GM23338 (cell line): ENCODE measurements around the gene SCN4B. TPM values are rescaled to one million over a fixed set of nuclear protein-coding genes. Genes with fewer than 3 reads are reported as not detected.

Source experiments
- ATAC-seq: fragments of 200-7000 bp; cut with Tn5 transposase; 3 replicates; pipeline ENCODE4 v1.9.1; 2020
- DNase-seq: peaks from one replicate; pipeline ENCODE4 v3.0.0-alpha.2; 2015; ENCODE audit warnings: low spot score
- H2AFZ ChIP-seq: fragments of 200-600 bp; sonication (generic); 2 replicates; pipeline ENCODE4 v1.8.0; 2016; ENCODE audit warnings: antibody characterized with exemption, mild to moderate bottlenecking, moderate library complexity
- H3F3A ChIP-seq: fragments of 200-600 bp; sonication (generic); replicated peaks from 2 replicates; pipeline ENCODE4 v1.8.0; 2017; ENCODE audit warnings: antibody characterized with exemption, mixed run types, low read depth
- H3K27ac ChIP-seq: fragments of 200-600 bp; sonication (generic); 2 replicates; pipeline ENCODE4 v1.6.1; 2016; ENCODE audit warnings: low read depth
- H3K27me3 ChIP-seq: fragments of 200-600 bp; sonication (generic); 2 replicates; pipeline ENCODE4 v1.8.0; 2016; ENCODE audit warnings: mild to moderate bottlenecking, mixed run types, moderate library complexity; ENCODE audit not compliant: insufficient read depth
- H3K36me3 ChIP-seq: fragments of 200-600 bp; sonication (generic); 2 replicates; pipeline ENCODE4 v1.8.0; 2016; ENCODE audit warnings: mild to moderate bottlenecking; ENCODE audit not compliant: insufficient read depth
- H3K4me1 ChIP-seq: fragments of 200-600 bp; sonication (generic); 2 replicates; pipeline ENCODE4 v1.8.0; 2016; ENCODE audit warnings: mild to moderate bottlenecking, moderate library complexity; ENCODE audit not compliant: insufficient read depth
- H3K4me2 ChIP-seq: fragments of 200-600 bp; sonication (generic); 2 replicates; pipeline ENCODE4 v1.7.1; 2017; ENCODE audit warnings: mixed run types
- H3K4me3 ChIP-seq: fragments of 200-600 bp; sonication (generic); 2 replicates; pipeline ENCODE4 v1.6.1; 2016; ENCODE audit warnings: mixed run types
- H3K79me2 ChIP-seq: fragments of 200-600 bp; sonication (generic); replicated peaks from 2 replicates; pipeline ENCODE4 v1.8.0; 2017; ENCODE audit warnings: mild to moderate bottlenecking; ENCODE audit not compliant: insufficient read depth
- H3K9me2 ChIP-seq: fragments of 200-600 bp; sonication (generic); 2 replicates; pipeline ENCODE4 v1.8.0; 2017; ENCODE audit not compliant: insufficient read depth
- H4K20me1 ChIP-seq: fragments of 200-600 bp; sonication (generic); replicated peaks from 2 replicates; pipeline ENCODE4 v1.8.0; 2017; ENCODE audit warnings: mild to moderate bottlenecking; ENCODE audit not compliant: insufficient read depth
- H3K27ac Mint-ChIP-seq: 2 replicates; pipeline ENCODE4 v1.8.0; 2020; ENCODE audit warnings: inconsistent platforms, mild to moderate bottlenecking, moderate library complexity, mixed read lengths
- H3K27me3 Mint-ChIP-seq: 3 replicates; pipeline ENCODE4 v1.8.0; 2022; ENCODE audit warnings: low read depth, mild to moderate bottlenecking, moderate library complexity, mixed read lengths, inconsistent platforms; ENCODE audit not compliant: insufficient read depth, poor library complexity
- H3K36me3 Mint-ChIP-seq: 3 replicates; pipeline ENCODE4 v1.8.0; 2021; ENCODE audit warnings: low read depth, mild to moderate bottlenecking, inconsistent platforms, moderate library complexity, mixed read lengths
- H3K4me1 Mint-ChIP-seq: 3 replicates; pipeline ENCODE4 v1.8.0; 2020; ENCODE audit warnings: mild to moderate bottlenecking, inconsistent platforms, mixed read lengths
- H3K4me3 Mint-ChIP-seq: 3 replicates; pipeline ENCODE4 v1.8.0; 2021; ENCODE audit warnings: moderate library complexity, mild to moderate bottlenecking, inconsistent platforms, mixed read lengths
- H3K9me3 Mint-ChIP-seq: 3 replicates; pipeline ENCODE4 v1.8.0; 2020; ENCODE audit warnings: moderate library complexity, mild to moderate bottlenecking, inconsistent platforms, mixed read lengths
- CREB1 ChIP-seq: fragments of 250-450 bp; sonication (Bioruptor Pico); IDR thresholded peaks from 2 replicates; pipeline ENCODE4 v1.5.0; 2020; ENCODE audit warnings: low read depth, mild to moderate bottlenecking, moderate library complexity
- ZNF331 ChIP-seq: fragments of 250-450 bp; sonication (Bioruptor Pico); IDR thresholded peaks from 2 replicates; pipeline ENCODE4 v1.5.0; 2020; ENCODE audit warnings: low read depth, mild to moderate bottlenecking, moderate library complexity
- polyA plus RNA-seq: library from polyadenylated mRNA; unstranded; fragments of >200 nt; fragmentation: Nextera tagmentation; extraction: Ambion mirVana; gene quantifications from 2 replicates; pipeline ENCODE4 v1.2.1, GENCODE V29; 2016
- total RNA-seq: library from RNA; depleted of rRNA; stranded (reverse); fragments of >200 nt; shearing (Covaris generic); gene quantifications from 2 replicates; pipeline ENCODE4 v1.2.3, GENCODE V29; 2014
- TF ChIP-seq, protein P1 (sequence below): fragments of 250-450 bp; sonication (Bioruptor Pico); IDR thresholded peaks from 2 replicates; pipeline ENCODE4 v1.5.0; 2020; ENCODE audit warnings: mild to moderate bottlenecking, moderate library complexity
- TF ChIP-seq, protein P2 (sequence below), 2 experiments: fragments of 200-600 bp in 1 of 2; sonication (generic) in 1 of 2; conservative IDR thresholded peaks; 2 replicates each; pipeline versions ENCODE4 v1.5.1 to v1.6.1; 2016 to 2017; ENCODE audit warnings: antibody characterized with exemption in 2 of 2, low read depth in 2 of 2, mild to moderate bottlenecking in 2 of 2, moderate library complexity in 1 of 2
- TF ChIP-seq, protein P3 (sequence below): IDR thresholded peaks from one replicate; pipeline ENCODE4 v1.6.1; 2018; ENCODE audit warnings: antibody characterized with exemption; ENCODE audit not compliant: unreplicated experiment

The SCN4B gene
- total and polyA plus RNA-seq, 2 experiments from 2014 or later: 0.45 to 3.0 TPM

DNA sequence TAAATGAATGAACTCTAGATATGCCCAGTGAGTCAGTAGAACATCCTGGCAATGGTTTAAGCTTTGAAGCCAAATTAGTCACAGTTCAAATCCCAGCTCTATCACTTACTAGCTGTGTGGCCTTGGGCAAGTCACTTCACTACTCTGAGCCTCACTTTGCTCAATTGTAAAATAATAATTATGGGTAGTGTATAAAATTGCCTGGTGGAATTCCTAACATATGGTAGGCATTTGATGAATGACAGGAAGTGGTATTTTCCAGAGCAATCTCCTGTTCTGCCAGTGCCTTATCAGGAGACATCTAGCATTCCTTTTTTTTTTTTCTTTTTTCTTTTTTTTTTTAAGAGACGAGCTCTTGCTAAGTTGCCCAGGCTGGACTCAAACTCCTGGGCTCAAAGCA lies 13.0 kb downstream of the SCN4B start (continued):
- TF ChIP-seq ZNF331 (CRISPR knock-in tag) (no peak), CREB1 (CRISPR knock-in tag) (no peak)
- TF ChIP-seq, protein P1, sequence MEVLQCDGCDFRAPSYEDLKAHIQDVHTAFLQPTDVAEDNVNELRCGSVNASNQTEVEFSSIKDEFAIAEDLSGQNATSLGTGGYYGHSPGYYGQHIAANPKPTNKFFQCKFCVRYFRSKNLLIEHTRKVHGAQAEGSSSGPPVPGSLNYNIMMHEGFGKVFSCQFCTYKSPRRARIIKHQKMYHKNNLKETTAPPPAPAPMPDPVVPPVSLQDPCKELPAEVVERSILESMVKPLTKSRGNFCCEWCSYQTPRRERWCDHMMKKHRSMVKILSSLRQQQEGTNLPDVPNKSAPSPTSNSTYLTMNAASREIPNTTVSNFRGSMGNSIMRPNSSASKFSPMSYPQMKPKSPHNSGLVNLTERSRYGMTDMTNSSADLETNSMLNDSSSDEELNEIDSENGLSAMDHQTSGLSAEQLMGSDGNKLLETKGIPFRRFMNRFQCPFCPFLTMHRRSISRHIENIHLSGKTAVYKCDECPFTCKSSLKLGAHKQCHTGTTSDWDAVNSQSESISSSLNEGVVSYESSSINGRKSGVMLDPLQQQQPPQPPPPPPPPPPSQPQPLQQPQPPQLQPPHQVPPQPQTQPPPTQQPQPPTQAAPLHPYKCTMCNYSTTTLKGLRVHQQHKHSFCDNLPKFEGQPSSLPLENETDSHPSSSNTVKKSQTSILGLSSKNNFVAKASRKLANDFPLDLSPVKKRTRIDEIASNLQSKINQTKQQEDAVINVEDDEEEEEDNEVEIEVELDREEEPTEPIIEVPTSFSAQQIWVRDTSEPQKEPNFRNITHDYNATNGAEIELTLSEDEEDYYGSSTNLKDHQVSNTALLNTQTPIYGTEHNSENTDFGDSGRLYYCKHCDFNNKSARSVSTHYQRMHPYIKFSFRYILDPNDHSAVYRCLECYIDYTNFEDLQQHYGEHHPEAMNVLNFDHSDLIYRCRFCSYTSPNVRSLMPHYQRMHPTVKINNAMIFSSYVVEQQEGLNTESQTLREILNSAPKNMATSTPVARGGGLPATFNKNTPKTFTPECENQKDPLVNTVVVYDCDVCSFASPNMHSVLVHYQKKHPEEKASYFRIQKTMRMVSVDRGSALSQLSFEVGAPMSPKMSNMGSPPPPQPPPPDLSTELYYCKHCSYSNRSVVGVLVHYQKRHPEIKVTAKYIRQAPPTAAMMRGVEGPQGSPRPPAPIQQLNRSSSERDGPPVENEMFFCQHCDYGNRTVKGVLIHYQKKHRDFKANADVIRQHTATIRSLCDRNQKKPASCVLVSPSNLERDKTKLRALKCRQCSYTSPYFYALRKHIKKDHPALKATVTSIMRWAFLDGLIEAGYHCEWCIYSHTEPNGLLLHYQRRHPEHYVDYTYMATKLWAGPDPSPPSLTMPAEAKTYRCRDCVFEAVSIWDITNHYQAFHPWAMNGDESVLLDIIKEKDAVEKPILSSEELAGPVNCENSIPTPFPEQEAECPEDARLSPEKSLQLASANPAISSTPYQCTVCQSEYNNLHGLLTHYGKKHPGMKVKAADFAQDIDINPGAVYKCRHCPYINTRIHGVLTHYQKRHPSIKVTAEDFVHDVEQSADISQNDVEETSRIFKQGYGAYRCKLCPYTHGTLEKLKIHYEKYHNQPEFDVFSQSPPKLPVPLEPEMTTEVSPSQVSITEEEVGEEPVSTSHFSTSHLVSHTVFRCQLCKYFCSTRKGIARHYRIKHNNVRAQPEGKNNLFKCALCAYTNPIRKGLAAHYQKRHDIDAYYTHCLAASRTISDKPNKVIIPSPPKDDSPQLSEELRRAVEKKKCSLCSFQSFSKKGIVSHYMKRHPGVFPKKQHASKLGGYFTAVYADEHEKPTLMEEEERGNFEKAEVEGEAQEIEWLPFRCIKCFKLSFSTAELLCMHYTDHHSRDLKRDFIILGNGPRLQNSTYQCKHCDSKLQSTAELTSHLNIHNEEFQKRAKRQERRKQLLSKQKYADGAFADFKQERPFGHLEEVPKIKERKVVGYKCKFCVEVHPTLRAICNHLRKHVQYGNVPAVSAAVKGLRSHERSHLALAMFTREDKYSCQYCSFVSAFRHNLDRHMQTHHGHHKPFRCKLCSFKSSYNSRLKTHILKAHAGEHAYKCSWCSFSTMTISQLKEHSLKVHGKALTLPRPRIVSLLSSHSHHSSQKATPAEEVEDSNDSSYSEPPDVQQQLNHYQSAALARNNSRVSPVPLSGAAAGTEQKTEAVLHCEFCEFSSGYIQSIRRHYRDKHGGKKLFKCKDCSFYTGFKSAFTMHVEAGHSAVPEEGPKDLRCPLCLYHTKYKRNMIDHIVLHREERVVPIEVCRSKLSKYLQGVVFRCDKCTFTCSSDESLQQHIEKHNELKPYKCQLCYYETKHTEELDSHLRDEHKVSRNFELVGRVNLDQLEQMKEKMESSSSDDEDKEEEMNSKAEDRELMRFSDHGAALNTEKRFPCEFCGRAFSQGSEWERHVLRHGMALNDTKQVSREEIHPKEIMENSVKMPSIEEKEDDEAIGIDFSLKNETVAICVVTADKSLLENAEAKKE (CRISPR knock-in tag): no peak
- TF ChIP-seq, protein P2, sequence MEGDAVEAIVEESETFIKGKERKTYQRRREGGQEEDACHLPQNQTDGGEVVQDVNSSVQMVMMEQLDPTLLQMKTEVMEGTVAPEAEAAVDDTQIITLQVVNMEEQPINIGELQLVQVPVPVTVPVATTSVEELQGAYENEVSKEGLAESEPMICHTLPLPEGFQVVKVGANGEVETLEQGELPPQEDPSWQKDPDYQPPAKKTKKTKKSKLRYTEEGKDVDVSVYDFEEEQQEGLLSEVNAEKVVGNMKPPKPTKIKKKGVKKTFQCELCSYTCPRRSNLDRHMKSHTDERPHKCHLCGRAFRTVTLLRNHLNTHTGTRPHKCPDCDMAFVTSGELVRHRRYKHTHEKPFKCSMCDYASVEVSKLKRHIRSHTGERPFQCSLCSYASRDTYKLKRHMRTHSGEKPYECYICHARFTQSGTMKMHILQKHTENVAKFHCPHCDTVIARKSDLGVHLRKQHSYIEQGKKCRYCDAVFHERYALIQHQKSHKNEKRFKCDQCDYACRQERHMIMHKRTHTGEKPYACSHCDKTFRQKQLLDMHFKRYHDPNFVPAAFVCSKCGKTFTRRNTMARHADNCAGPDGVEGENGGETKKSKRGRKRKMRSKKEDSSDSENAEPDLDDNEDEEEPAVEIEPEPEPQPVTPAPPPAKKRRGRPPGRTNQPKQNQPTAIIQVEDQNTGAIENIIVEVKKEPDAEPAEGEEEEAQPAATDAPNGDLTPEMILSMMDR (conservative IDR thresholded peaks at IDR 0.05; ENCODE audit: low read depth in 2 of 2): no peak

DNA sequence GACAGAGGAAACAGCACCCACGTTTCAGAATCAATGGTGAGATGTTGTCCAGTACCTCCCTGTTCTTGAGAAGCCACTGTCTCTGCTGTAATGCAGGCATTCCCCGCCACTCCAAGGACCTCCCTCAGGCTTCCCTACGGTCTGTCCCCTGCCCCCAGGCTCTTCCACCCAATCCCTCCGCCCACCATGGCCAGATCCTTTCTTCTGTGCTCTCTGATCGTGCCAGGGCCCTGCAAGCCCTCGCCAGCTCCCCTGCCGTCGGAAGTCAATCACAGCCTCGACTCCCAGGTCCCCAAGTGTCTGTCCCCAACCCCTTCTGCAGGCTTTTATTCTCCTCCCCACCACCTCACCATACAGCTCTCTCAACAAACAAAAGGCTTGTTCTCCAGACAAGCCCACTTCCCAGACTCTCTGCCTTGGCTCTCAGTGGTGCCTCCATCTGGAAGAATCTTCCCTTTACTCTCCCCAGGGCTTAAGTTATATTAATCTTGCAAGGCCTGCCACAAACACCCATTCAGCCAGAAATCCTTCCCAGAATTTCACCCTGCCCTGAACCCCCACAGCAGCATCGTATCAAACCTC lies 13.7 kb downstream of the SCN4B start:
- H4K20me1 ChIP-seq: no peaks in the 10 kb centered on the region
- H3K4me2 ChIP-seq: no peak overlapping the region
- Mint-ChIP-seq H3K4me3 (no peak overlapping the region), H3K27me3 (peaks cover 9% of the 10 kb centered on the region), H3K27ac (no peak overlapping the region), H3K4me1 (peaks cover 10% of the 10 kb centered on the region), H3K36me3 (no peaks in the 10 kb centered on the region; the same call in 2 of the 3 replicates), H3K9me3 (no peaks in the 10 kb centered on the region)
- no peaks in the 10 kb centered on the region for H3F3A ChIP-seq
- peaks cover 18% of the 10 kb centered on the region for H3K27me3 ChIP-seq
- no peak overlapping the region for H3K27ac ChIP-seq
- DNase-seq (no peak), ATAC-seq (peak; percentile 64)
- no peak overlapping the region for H3K4me3 ChIP-seq
- no peaks in the 10 kb centered on the region; the same call in 1 of the 2 replicates for H3K4me1 ChIP-seq
- no peak overlapping the region for H2AFZ ChIP-seq
- H3K79me2 ChIP-seq: no peaks in the 10 kb centered on the region
- H3K9me2 ChIP-seq: no peaks in the 10 kb centered on the region
- H3K36me3 ChIP-seq: no peaks in the 10 kb centered on the region
- no peak for TF ChIP-seq ZNF331 (CRISPR knock-in tag)
- TF ChIP-seq, protein P3, sequence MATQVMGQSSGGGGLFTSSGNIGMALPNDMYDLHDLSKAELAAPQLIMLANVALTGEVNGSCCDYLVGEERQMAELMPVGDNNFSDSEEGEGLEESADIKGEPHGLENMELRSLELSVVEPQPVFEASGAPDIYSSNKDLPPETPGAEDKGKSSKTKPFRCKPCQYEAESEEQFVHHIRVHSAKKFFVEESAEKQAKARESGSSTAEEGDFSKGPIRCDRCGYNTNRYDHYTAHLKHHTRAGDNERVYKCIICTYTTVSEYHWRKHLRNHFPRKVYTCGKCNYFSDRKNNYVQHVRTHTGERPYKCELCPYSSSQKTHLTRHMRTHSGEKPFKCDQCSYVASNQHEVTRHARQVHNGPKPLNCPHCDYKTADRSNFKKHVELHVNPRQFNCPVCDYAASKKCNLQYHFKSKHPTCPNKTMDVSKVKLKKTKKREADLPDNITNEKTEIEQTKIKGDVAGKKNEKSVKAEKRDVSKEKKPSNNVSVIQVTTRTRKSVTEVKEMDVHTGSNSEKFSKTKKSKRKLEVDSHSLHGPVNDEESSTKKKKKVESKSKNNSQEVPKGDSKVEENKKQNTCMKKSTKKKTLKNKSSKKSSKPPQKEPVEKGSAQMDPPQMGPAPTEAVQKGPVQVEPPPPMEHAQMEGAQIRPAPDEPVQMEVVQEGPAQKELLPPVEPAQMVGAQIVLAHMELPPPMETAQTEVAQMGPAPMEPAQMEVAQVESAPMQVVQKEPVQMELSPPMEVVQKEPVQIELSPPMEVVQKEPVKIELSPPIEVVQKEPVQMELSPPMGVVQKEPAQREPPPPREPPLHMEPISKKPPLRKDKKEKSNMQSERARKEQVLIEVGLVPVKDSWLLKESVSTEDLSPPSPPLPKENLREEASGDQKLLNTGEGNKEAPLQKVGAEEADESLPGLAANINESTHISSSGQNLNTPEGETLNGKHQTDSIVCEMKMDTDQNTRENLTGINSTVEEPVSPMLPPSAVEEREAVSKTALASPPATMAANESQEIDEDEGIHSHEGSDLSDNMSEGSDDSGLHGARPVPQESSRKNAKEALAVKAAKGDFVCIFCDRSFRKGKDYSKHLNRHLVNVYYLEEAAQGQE: no peak
